ENCODE data around the gene GFPT2. TPM values are rescaled to one million over a fixed set of nuclear protein-coding genes. Genes with fewer than 3 reads are reported as not detected.

Gene GFPT2
- total and polyA plus RNA-seq, 10 of the 15 experiments (the other 5 are each of a cell fraction or from before 2014, with no cell fraction given), result 0.05 to 0.33 (median 0.11) TPM; not detected in 4

DNA sequence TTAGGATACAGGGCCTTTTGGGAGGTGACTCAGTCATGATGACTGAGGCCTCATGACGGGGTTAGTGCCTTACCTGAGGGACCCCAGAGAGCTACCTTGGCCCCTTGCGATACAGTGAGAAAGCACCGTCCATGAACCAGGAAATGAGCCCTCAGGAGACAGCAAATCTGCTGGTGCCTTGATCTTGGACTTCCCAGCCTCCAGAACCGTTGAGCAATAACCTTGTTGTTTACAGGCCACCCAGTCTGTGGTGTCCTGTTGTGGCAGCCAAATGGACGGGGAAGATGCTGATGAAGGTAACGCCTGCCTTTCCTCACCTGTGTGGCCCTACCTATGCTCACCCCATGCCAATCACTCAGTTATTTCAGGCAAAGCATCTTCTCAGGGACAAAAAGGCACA lies 5.6 kb upstream of the GFPT2 start:
- intact Hi-C loops (cut with micrococcal nuclease; ENCODE audit: unreplicated experiment), result no loop called here
- no peak overlapping the region for H3K9ac ChIP-seq (ENCODE audit: control insufficient read depth, insufficient read depth, low read length)
- H3K4me1 ChIP-seq (ENCODE audit: control insufficient read depth, insufficient read depth, low read length), result no peaks in the 10 kb centered on the region
- H3K27ac ChIP-seq (ENCODE audit: control insufficient read depth, insufficient read depth), result no peak overlapping the region
- H3K9me3 ChIP-seq (replicated peaks; ENCODE audit: control insufficient read depth, insufficient read depth, low read length), result no peaks in the 10 kb centered on the region
- H3K27me3 ChIP-seq (replicated peaks in 1 of 2; ENCODE audit: control insufficient read depth in 2 of 2, insufficient read depth in 2 of 2, low read length in 1 of 2), result peaks cover 4 to 9% of the 10 kb centered on the region in 2 experiments; a peak in 3 of 4 replicates
- H3K36me3 ChIP-seq (ENCODE audit: control insufficient read depth in 2 of 2, insufficient read depth in 2 of 2, low read length in 1 of 2), result no peaks in the 10 kb centered on the region
- no TSS peak for BruUV-seq (replicated peaks)
- SMC1A ChIA-PET (ENCODE audit: uncharacterized antibody, unreplicated experiment), result no interaction called here
- H3K79me2 ChIP-seq (ENCODE audit: control insufficient read depth, insufficient read depth, low read length), result no peaks in the 10 kb centered on the region
- POLR2A ChIA-PET, result no interaction called here
- ATAC-seq, result no peak
- H2AFZ ChIP-seq (ENCODE audit: control insufficient read depth, low read depth, low read length), result no peak overlapping the region
- no peak for DNase-seq (ENCODE audit: low read depth, low spot score)
- WGBS (ENCODE audit: insufficient coverage, insufficient replicate concordance, low lambda C conversion rate, missing lambda C conversion rate), result 30% methylated on average over 6 of the region's 6 CpGs
- FAIRE-seq, result no peak
- H3K4me2 ChIP-seq (ENCODE audit: control insufficient read depth, insufficient read depth), result no peak overlapping the region
- CTCF ChIA-PET, result no interaction called here
- TF ChIP-seq FOXM1 (IDR thresholded peaks at IDR 0.05; ENCODE audit: low read depth, low read length), result no peak
- TF ChIP-seq YBX1 (IDR thresholded peaks at IDR 0.05), result no peak
- no peak for TF ChIP-seq BACH1 (IDR thresholded peaks at IDR 0.05; ENCODE audit: borderline replicate concordance)
- no peak for TF ChIP-seq CREM (IDR thresholded peaks at IDR 0.05; ENCODE audit: low read depth)
- no peak for TF ChIP-seq DPF2 (IDR thresholded peaks at IDR 0.05)
- TF ChIP-seq SIN3A (IDR thresholded peaks at IDR 0.05; ENCODE audit: low read depth, low read length), result no peak
- no peak for TF ChIP-seq CREB1 (IDR thresholded peaks at IDR 0.05; ENCODE audit: low read depth)
- no peak overlapping the region for H3K4me3 ChIP-seq
- RAD21 ChIA-PET (ENCODE audit: unreplicated experiment), result no interaction called here
- in situ Hi-C loops (cut with MboI), result no loop called here
- H4K20me1 ChIP-seq (ENCODE audit: control insufficient read depth, insufficient read depth), result no peaks in the 10 kb centered on the region

DNA sequence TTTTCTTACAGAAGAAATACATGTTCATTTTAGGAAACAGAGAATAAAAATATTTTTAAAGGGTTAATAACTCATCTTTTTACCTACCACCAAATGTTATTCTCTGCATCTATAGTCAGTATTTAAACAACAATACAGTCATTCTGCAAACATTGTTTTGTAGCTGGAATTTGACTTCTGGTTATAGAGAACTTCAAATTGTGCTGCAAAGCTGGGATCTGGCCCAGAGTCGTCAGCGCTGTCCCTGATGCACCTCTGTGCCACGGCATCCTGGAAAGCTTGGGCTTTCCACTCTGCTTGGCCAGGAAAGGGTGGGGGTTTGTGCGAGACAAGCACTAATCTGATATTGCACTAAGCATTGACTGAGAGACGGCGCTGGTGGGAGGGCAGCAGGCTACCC lies 5.0 kb upstream of the GFPT2 start:
- H3K27ac ChIP-seq (ENCODE audit: control insufficient read depth, insufficient read depth), result no peak overlapping the region
- RAD21 ChIA-PET (ENCODE audit: unreplicated experiment), result no interaction called here
- no peak for FAIRE-seq
- TF ChIP-seq, protein P1, sequence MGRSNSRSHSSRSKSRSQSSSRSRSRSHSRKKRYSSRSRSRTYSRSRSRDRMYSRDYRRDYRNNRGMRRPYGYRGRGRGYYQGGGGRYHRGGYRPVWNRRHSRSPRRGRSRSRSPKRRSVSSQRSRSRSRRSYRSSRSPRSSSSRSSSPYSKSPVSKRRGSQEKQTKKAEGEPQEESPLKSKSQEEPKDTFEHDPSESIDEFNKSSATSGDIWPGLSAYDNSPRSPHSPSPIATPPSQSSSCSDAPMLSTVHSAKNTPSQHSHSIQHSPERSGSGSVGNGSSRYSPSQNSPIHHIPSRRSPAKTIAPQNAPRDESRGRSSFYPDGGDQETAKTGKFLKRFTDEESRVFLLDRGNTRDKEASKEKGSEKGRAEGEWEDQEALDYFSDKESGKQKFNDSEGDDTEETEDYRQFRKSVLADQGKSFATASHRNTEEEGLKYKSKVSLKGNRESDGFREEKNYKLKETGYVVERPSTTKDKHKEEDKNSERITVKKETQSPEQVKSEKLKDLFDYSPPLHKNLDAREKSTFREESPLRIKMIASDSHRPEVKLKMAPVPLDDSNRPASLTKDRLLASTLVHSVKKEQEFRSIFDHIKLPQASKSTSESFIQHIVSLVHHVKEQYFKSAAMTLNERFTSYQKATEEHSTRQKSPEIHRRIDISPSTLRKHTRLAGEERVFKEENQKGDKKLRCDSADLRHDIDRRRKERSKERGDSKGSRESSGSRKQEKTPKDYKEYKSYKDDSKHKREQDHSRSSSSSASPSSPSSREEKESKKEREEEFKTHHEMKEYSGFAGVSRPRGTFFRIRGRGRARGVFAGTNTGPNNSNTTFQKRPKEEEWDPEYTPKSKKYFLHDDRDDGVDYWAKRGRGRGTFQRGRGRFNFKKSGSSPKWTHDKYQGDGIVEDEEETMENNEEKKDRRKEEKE (IDR thresholded peaks at IDR 0.05), result no peak
- no peak for TF ChIP-seq POLR2AphosphoS5 (IDR thresholded peaks at IDR 0.05; ENCODE audit: low read length)
- TF ChIP-seq ZNF622 (IDR thresholded peaks at IDR 0.05), result no peak
- TF ChIP-seq SRF (IDR thresholded peaks at IDR 0.05; ENCODE audit: low read depth in 2 of 2, low read length in 2 of 2), result no peak
- TF ChIP-seq ATF7 (IDR thresholded peaks at IDR 0.05; ENCODE audit: low read depth), result no peak
- TF ChIP-seq, protein P2, sequence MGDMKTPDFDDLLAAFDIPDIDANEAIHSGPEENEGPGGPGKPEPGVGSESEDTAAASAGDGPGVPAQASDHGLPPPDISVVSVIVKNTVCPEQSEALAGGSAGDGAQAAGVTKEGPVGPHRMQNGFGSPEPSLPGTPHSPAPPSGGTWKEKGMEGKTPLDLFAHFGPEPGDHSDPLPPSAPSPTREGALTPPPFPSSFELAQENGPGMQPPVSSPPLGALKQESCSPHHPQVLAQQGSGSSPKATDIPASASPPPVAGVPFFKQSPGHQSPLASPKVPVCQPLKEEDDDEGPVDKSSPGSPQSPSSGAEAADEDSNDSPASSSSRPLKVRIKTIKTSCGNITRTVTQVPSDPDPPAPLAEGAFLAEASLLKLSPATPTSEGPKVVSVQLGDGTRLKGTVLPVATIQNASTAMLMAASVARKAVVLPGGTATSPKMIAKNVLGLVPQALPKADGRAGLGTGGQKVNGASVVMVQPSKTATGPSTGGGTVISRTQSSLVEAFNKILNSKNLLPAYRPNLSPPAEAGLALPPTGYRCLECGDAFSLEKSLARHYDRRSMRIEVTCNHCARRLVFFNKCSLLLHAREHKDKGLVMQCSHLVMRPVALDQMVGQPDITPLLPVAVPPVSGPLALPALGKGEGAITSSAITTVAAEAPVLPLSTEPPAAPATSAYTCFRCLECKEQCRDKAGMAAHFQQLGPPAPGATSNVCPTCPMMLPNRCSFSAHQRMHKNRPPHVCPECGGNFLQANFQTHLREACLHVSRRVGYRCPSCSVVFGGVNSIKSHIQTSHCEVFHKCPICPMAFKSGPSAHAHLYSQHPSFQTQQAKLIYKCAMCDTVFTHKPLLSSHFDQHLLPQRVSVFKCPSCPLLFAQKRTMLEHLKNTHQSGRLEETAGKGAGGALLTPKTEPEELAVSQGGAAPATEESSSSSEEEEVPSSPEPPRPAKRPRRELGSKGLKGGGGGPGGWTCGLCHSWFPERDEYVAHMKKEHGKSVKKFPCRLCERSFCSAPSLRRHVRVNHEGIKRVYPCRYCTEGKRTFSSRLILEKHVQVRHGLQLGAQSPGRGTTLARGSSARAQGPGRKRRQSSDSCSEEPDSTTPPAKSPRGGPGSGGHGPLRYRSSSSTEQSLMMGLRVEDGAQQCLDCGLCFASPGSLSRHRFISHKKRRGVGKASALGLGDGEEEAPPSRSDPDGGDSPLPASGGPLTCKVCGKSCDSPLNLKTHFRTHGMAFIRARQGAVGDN (IDR thresholded peaks at IDR 0.05), result no peak
- no peak for TF ChIP-seq SREBF1 (IDR thresholded peaks at IDR 0.05; ENCODE audit: low read length)
- no peak for TF ChIP-seq HCFC1 (IDR thresholded peaks at IDR 0.05; ENCODE audit: low read length)

More for the DNA sequence above, 5.0 kb upstream of the GFPT2 start:
- Histone ChIP-seq H3K4me2 (ENCODE audit: control insufficient read depth, insufficient read depth) (no peak overlapping the region), H3K27me3 (replicated peaks in 1 of 2; ENCODE audit: control insufficient read depth in 2 of 2, insufficient read depth in 2 of 2, low read length in 1 of 2) (peaks cover 7 to 9% of the 10 kb centered on the region in 2 experiments; a peak in 3 of 4 replicates), H2AFZ (ENCODE audit: control insufficient read depth, low read depth, low read length) (no peak overlapping the region), H3K9ac (ENCODE audit: control insufficient read depth, insufficient read depth, low read length) (no peak overlapping the region), H4K20me1 (ENCODE audit: control insufficient read depth, insufficient read depth) (no peaks in the 10 kb centered on the region), H3K4me1 (ENCODE audit: control insufficient read depth, insufficient read depth, low read length) (no peaks in the 10 kb centered on the region), H3K79me2 (ENCODE audit: control insufficient read depth, insufficient read depth, low read length) (no peaks in the 10 kb centered on the region), H3K36me3 (ENCODE audit: control insufficient read depth in 2 of 2, insufficient read depth in 2 of 2, low read length in 1 of 2) (no peaks in the 10 kb centered on the region), H3K9me3 (replicated peaks; ENCODE audit: control insufficient read depth, insufficient read depth, low read length) (no peaks in the 10 kb centered on the region), H3K4me3 (no peak overlapping the region)
- ChIA-PET SMC1A (ENCODE audit: uncharacterized antibody, unreplicated experiment) (no interaction called here), POLR2A (no interaction called here), CTCF (no interaction called here)
- BruUV-seq (replicated peaks), result no TSS peak
- in situ Hi-C loops (cut with MboI), result no loop called here
- WGBS (ENCODE audit: insufficient coverage, insufficient replicate concordance, low lambda C conversion rate, missing lambda C conversion rate), result 39% methylated on average over 6 of the region's 6 CpGs
- intact Hi-C loops (cut with micrococcal nuclease; ENCODE audit: unreplicated experiment), result no loop called here
- ATAC-seq (no peak), DNase-seq (ENCODE audit: low read depth, low spot score) (no peak)

Data from GM12878 (cell line).